GM21717 (cell line): ENCODE results near the gene KCTD4.
"Not testable (repeated sequence)": the region's sequence is repeated elsewhere in the genome, so short reads cannot be mapped to it uniquely, and the experiment has no call there.

ENCODE experiments used
- ATAC-seq: cut with Tn5 transposase; IDR thresholded peaks from one replicate; pipeline ENCODE4 v1.9.1; 2021; ENCODE audit warnings: mild to moderate bottlenecking, moderate library complexity; ENCODE audit not compliant: unreplicated experiment

Gene KCTD4

DNA sequence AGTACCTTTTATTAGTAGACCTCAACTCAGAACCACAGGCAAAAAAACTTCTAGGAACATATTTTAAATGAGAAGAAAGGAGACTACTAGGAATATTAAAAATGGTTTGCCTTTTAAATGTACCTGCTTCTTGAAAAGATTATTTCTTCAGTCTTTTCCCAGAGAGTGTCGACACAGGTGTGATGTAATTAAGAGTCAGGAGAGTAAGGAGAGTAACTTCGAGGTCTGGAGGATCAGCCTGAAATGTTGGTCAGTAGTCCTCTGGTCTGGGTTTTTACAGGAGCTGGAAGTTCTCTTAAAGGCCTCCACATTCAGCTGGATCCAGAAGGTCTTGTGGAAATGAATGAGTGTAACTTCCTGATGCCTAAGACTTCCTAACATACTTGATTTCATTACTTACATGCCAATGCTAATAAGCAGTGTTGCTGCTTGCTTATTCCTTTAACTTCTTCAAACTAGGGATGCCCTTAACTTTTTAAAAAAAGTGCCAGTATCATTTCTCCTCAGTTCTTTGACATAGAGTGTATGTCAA, at the start of gene KCTD4:
Gene KCTD4 (minus strand): TSS at position 345 of the 532 bp plus-strand sequence. CDS start 6,478 bp downstream, outside the sequence.
- ATAC-seq, result no peak

DNA sequence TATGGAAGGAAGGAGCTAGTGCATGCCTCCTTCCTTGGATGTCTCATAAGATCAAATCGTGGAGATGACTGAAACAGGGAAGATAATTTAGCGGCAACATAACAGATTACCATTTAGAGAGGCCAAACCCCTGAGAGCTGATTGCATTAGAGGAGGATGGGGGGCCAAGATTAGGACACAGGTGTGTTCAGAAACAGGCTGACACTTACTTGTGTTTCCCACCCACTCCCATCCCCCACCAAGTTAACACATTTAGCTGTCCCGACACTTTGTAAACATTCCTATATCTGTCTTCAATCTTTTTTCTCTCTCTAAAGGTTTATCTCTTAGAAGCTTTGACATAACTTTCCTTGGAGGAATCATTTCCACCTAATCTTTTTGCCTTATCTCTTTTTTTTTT, 48.8 kb upstream of the KCTD4 start:
- ATAC-seq, result no peak

DNA sequence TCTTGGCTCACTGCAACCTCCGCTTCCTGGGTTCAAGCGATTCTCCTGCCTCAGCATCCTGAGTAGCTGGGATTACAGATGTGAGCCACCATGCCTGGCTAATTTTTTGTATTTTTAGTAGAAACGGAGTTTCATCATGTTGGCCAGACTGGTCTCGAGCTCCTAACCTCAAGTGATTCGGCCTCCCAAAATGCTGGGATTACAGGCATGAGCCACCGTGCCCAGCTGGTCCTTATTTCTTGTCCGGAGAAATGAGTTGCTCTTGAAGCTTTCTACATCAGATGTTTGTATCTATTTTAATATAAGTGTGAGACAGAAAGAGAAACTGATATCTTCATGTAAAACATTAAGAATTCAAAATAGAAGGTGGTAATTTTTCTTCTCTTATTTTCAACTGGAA, 43.9 kb upstream of the KCTD4 start:
- not testable (repeated sequence) for ATAC-seq

DNA sequence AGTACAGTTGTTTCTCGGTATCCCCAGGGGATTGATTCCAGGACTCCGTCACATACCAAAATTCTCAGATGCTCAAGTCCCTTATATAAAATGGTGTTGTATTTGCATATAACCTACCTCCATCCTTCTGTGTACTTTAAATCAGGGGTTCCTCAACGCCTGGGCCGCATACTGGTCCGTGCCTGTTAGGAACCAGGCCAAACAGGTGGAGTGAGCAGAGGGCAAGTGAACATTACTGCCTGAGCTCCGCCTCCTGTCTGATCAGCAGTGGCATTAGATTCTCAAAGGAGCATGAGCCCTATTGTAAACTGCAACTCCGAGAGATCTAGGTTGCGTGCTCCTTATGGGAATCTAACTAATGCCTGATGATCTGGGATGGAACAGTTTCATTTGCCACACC, 42.2 kb upstream of the KCTD4 start:
- no peak for ATAC-seq

DNA sequence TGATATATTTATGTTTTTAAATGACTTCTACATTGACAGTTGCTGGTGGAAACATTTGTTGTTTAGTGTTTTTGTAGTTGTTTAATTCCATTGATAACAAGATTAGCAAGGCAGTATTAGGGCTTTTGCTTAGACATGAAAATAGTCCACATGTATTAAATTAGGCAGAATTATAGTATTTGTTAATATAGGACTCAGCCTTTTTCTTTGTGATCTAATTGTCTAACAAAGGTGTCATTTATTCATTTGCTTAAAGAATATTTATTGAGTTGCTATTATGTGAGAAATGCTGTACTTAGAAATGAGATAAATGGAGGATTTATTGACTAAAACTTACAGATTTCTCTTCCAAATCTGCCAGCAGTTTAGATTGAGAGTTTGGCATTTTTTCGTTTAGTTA, 41.7 kb upstream of the KCTD4 start:
- no peak for ATAC-seq

DNA sequence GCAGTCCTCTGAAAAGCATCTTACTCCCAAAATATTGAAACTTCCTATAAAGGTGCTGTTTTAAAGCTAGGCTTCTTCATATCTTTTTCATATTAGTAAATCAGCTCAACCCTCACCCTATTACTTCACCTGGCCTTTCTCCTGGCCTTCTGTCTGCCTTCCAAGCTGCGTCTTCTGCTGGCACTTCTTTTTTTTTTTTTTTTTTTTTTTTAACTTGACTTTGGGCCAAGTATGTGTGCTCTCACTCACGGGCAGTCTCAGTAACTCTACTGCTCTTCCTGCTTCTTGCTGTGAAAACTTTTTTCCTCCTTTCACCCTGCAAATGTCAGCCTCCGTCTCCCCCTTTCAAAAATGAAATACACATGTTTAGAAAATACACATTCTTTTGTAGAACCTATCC, 41.2 kb upstream of the KCTD4 start:
- no peak for ATAC-seq

DNA sequence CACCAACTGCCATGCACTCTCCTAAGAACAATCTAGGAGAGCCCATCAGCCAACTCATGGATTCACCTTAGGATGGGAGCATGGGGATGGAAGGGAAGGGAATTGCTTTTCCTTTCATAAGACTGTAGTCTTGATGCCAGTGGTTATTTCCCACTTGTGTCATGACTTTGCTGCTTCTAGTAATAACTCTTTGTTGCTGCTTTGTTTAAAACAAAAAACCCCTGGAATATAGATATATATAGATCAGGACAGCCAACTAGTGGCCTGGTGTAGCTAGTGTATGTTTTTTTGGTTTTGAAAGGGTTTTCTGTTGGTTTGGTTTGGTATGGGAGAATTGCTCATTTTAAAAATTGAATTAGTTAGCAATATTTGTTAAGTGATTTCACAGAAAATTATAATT, 39.3 kb upstream of the KCTD4 start:
- ATAC-seq, result no peak

DNA sequence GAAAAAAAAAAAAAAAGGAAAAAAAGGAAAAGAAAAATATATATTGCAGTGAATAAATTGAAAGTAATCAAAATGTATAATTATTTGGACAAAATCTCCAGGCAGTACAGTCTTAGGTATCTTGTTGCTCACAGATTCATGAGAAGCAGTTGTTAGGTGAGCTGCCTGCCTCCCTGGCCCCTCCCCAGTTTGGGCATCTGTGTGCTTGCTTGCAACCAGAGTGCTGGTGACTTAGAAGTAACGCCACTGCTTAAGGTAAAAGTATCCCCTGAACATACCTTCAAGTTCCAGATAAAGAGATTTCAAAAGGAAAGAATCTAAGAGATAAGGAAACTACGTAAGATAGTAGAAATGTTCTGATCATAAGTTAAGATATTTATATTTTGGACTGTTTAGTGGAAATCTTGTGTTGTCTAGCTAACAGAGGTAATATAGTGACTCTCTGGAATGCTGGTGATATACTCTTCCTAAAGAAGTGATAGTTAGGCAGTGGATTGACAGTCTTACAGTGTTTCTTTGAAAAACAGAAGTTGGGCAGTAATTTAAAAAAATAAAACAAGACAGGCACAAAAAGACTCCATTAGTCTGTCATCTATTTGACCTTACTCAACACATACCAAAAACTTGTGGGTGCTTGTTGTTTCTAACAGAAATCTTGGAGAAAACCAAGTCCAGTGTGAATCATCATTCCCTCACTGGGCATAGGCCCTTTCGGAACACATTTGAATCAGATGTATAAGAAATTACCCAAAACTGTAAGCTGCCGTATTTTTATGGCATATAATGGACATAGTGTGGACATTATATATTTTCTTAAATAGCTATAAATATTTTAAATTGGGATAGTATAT, 38.3 kb upstream of the KCTD4 start:
- ATAC-seq, result no peak

DNA sequence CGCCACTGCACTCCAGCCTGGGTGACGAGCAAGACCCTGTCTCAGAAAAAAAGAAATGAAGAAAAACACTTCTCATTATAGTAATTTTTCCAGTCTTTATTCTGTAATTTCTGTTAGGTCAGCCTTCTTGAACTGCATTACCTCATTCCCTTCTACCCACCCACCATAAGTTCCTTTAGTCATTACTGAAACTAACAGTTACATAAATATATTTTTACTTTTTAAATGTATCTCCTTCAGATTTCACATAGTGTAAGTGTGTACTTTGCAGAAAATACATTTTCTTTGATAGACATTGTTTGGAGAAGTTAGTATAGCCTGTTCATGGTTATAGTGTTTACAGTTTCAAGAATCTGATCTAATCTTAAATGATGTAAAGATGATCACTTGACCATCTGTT, 31.7 kb upstream of the KCTD4 start:
- no peak for ATAC-seq

DNA sequence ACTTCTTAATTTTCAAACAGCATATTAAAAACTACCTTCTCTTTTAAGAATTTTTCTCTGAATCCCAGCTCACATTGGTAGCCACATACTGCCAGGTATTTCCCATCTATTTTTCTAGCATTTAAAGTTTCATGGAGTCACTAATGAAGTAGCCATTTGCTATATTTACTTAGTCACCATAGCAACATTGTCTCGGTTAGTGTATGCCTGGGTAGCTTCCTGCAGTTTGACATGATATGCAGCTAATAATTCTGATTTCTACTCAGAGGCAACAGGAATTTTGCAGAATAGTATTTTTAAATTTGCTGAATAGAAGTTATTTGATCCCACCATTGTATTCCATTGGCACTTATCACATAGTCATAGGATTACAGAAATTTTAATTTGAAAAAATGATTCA, 30.9 kb upstream of the KCTD4 start:
- no peak for ATAC-seq

DNA sequence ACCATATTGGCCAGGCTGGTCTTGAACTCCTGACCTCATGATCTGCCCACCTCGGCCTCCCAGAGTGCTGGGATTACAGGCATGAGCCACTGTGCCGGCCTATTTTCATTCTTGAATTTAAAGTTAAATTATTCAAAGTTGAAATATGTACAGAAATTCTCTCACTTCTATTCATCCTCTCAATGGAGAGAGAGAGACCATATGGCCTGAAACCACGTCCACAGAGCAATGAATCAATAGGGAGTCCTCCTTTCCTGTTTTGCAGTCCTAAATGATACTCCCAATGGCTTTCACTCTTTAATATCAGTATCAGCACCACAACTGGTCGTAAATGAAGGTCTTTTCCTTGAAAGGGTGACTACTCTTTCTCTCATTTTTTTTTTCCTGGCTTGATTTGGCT, 30.5 kb upstream of the KCTD4 start:
- ATAC-seq, result no peak

DNA sequence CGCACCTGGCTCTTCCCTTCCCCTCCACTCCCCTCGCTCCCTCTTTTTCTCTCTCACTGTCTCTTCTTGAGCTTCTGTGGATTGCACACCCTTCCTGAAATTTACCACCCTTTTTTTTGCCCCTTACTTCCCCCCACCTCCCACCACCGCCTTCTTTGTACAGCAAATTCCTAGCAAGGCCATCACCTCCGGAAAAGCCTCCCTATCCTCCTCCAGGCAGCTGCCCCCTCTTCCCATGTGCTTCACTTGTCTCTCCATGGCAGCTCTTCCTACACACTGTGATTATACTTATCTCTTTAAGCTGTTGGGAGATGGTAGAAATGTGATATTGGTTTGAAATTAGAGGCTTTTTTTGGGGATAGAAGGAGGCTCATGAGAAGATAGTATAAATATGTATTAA, 28.3 kb upstream of the KCTD4 start:
- ATAC-seq, result no peak

DNA sequence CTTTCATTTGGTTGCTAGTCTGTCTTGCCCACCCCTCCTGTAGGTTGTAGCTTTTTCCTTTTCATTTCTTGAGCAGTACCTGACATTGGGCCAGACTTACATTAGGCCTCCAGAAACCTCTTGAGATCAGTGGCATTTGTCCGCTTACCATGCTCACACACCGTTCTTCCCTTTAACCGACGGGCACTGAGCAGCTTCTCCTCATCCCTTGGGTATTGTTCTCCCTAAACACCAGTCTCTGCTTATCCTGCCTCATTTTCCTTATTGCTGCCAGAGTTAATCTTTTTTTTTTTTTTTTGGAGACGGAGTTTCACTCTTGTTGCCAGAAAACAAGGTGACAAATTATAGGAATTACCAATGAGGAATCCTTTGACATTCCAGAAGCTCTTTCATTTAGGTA, 27.2 kb upstream of the KCTD4 start:
- ATAC-seq, result no peak

DNA sequence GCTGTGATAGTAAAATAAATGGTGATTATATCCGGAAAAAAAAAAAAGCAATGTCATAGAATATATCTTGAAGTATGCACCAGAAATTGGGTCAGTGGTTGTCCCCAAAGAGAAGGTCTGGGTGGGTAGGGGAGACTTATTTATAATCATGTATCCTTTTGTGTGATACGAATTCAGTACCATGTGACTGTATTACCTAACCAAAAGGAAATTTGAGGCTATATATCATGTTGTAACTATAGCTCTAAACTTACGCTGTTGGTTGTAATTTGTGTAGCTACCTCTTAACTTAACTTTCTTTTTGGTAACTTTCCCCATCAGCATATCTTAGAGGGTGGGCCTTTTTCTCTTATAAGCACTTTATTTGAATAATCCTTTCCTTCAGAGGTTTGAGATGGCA, 25.2 kb upstream of the KCTD4 start:
- ATAC-seq, result no peak

DNA sequence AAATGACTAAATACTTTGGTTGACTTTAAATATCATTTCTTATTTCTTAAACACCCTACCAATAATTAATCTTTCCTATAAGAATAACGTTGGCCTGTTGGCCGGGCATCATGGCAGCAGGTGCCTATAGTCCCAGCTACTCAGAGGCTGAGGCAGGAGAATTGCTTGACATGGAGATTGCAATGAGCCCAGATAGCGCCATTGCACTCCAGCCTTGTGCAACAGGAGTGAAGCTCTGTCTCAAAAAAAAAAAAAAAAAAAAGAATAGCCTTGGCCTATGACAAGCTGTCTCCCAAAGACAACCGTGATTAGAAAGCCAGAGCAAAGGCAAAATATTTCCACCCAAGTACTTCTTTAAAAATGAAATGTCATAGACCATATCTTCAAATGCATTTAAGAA, 24.5 kb upstream of the KCTD4 start:
- ATAC-seq, result no peak

DNA sequence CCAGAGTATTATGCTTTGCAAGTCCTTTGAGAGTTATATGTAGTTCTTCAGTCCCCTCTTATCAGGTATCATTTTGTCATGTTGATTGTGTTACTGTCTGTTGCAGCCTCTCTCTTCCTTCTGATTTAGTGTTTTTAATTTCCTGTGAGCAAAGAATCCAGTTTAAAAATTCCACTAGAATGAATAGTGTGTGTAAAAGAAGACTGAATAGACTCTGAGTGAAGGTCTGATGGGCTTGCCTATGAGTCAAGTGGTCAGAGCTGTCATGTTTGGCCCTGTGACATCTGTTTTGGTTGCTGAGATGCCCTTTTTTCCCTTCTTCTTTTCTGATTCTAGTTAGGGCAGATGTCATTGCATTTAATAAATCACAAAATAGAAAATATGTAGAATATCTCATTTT, 23.3 kb upstream of the KCTD4 start:
- no peak for ATAC-seq

DNA sequence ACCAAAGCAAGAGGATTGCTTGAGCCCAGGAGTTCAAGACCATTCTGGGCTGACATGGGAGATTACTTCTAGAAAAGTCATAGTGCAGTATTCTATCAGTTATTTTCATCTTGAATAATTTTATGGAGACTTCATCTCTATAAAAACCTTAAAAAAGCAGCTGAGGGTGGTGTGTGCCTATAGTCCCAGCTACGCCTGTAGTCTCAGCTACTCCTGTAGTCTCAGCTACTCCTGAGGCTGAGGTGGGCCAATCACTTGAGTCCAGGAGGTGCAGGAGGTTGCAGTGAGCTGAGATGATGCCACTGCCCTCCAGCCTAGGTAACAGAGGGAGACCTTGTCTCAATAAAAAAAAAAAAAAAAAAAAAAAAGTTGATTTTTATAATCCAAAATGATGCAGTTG, 22.1 kb upstream of the KCTD4 start:
- no peak for ATAC-seq

DNA sequence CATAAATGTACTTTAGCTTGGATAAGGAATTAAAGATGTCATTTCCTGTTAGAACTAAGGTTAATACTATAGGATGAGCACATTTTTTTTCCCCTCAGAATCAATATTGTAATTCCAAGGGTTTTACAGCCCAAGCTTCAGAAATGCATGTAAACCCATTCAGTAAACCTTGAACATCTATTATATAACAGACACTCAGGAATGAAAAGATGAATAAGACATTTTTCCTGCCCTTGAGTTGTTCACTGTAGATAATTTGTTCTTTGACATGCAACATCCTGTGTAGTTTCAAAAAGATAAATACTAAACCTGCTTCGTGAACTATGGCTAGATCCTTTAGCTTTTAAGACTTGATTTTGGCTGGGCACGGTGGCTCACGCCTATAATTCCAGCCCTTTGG, 21.7 kb upstream of the KCTD4 start:
- no peak for ATAC-seq

DNA sequence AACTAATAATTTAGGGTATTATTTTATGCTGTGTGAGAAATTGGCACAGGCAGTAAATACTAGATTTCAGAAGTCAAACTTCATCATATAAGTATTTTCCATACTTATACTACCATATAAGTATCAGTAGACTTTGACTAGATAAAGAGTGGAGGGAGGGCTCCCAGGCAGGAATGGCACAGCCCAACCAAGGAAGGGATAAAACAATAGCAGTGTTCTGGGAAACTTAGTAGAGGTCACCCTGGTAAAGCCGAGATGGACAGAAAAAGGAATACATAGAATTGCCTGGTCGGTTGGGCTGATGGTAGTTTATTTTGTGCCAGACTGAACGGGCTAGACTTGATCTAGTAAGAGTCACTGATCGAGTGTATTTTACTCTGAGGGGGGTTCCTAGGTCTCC, 19.6 kb upstream of the KCTD4 start:
- no peak for ATAC-seq

DNA sequence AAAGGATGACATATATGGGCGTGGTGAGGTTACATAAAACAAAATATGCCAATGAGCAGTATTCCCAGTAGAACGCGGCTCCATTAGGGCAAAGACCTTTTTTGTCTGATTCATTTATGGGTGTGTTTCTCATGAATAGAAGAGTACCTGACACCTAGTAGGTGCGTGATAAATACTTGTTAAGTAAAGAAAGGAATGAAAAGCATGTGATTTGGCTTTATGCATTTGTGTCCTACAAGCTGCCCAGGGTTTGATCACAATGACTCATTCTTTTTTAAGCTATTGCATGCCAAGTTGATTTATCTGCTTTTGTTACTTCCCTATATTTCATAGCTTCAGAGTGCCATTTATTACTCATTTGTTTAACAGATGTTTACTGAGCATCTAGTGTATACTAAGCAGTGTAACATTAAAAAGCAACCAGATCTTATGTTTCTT, 19.1 kb upstream of the KCTD4 start:
- ATAC-seq, result no peak

DNA sequence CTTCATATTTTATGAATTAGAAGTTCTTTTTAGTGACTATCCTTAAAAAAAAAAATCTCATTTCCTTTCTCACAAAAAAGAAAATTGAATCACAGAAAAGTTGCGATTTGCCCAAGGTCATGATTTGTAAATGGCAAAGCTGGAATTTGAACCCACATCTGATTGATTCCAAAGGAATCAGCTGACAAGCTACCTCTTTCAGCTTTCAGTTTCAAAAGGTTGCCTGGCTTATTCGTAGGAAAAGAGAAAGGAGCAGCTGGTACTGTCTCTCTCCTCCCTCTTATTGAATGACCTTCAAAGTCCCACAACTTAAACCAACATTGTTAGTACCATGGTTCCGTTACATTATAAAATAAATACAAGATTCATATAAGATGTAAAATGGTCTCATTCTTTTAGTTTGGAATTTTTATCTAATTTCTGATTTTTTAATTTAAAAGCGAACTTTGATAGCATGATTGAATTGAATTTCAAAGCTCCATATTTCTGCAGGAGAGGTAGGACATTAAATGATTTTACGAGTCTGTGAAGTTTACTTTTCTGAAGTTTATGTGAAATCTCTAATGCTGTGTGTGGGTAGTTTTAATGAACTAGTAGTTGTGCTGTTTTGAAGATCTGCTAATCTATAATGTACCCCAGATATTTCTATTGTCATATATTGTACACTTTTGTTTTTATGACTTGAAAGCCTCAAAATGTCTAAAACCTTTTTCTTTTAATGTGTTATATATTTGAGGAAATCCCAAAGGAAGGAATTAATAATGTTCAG, 18.5 kb upstream of the KCTD4 start:
- ATAC-seq, result no peak

DNA sequence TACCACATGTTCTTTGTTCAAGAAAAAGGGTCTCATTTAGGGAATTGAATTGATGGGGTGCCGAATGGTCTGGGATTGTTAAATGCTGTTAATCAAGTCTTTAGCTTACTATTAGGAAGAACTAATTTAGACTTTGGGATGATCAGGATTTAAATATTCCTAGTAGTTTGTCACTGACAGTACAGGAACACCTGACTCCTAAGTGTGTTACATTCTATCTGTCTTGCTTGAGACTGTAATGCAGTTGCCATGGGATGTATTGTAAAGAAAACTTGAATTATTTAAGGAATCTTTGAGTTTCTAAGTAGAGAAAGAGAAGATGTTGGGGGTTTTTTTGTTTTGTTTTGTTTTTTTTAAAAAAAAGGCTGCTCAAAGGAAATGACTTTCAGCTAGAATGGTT, 17.8 kb upstream of the KCTD4 start:
- no peak for ATAC-seq
